Measurements from ENCODE around the gene SSH3.

The SSH3 gene

DNA sequence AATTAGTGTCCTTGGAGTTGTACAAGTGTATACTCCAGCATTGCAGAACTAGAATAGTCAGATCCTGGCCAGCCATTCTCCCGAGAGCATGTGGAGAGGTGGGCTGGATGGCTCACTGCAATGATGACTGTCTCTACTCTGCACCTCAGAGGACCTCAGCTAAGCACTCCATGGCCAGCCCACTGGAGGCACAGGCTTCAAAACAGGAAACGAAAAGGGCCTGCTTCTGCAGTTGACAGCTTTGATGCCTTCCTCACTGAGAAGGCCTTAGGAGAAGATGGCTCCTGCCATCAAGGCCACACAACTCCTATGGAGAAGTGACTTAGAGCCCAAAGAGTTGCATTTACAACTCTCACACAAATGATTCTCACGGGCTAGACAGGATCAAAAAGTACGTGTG, 40.9 kb downstream of the SSH3 start:
- in situ Hi-C loops (cut with MboI; ENCODE audit: low sequenced_read_pairs), result no loop called here

DNA sequence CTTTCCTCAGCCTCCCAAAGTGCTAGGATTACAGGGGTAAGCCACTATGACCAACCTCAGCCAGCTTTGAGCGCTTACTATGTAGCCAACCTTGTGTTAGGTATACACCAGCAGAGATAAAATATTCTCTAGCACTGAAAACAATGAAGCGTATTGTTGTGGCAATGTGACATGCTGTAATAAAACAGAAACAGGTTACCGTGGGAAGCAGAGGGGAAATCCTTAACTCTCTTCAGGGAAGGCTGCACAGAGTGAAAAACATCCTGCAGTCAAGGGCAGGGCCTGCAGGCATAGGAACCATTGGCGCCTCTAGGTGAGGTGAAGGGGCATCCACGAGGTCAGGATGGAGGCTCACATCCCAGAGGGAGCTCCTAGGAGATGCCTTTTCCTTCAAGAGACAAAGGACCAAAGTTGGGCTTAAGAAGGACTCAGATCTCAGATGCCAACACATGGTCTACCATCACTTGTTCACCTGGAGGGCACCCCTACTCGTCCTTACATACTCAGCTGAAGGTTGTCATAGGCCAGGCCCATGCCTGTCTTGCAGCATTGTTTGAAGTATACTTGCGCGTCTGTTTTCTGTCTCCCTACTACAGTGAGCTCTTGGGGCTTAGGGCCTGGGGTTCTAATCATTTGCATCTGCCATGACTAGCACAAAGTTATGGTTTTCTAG, 42.1 kb downstream of the SSH3 start:
- in situ Hi-C loops (cut with MboI; ENCODE audit: low sequenced_read_pairs), result no loop called here

DNA sequence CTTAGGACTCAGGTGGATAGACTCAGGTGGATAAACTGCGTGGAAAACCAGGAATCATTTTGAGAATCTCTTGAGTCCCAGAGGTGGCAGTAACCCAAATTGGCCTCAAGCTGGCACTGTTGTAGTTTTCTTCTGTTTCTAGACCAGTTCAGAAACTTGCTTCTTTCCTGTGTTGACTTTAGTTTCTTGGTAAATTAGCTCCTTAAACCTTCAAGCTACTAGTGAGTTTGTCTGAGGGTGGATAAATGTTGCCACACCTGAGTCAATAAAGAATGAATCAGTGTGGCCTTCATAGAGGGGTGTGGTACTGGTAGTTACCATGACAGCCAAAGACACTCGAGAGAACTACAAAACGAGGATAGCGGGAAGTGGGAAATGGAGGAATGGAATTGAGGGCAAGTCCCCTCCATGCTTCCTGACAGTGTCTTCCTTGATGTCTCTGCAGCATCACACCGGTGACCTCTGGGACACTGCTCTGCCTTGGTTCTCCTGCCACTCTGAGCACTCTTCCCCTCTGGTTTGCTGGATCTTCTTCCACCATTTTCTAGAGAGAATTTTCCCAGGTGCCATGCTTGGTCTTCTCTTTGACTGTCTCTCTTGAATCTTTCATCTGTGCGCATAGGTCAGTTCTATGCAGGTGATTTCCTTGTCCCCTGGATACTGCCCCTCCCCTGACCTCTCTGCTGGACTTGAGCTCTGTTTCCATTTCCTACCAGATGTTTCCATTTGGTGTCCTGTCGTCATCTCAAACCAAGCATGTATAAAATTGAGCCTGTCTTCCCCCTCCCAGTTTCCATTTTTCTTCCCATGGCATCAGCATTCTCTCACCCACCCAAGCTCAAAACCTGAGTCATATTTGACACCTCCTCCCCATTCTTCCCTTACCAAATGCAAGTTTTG, 42.8 kb downstream of the SSH3 start:
- in situ Hi-C loops (cut with MboI; ENCODE audit: low sequenced_read_pairs), result no loop called here

DNA sequence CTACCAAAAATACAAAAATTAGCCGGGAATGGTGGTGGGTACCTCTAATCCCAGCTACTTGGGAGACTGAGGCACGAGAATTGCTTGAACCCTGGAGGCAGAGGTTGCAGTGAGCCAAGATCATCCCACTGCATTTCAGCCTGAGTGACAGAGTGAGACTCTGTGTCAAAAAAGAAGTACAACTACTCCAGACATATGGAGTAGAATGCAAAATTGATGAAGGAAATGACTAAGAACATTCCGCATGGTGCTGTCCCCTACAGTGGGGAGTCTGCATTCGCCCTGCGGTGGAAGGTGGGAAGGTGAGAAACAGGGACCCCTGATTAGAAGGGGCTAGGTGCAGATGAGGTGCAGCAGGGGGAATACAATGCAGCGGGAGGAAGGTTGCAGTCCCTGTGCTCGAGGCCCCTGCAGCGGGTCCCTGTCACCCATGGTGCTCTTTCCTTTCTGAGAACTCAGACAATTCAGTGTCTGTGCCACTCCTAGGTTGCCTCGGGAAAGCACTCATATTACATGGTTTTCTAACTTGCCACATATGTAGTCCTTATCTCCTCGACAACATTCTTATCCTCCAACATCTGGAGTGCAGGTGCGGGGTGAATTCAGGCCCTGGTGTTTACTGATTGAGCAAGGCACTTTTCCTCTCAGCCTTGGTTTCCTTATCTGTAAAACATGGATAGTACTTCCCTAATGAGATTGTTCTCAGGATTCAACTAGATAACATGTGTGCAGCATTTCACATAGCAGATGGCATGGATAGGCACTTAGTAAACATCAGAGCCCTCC, 44.8 kb downstream of the SSH3 start:
- in situ Hi-C loops (cut with MboI; ENCODE audit: low sequenced_read_pairs), result no loop called here

DNA sequence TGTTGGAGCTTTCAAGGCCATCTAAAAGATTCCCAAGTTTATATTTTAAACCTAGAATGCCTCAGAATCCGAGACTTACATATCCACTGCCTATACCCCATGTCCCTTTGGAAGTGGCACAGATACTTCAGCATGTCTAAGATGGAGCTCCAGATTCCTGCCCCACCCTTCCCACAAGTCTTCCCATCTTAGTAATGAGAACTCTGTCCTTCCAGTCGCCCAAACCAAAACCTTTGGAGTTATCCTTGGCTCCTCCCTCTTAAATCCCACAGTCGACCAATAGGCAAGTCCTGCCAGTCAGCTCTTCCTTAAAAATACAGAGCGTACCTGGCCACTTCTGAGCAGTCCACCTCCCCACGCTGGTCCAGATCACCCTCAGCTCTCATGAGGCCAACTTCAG, 45.7 kb downstream of the SSH3 start:
- in situ Hi-C loops (cut with MboI; ENCODE audit: low sequenced_read_pairs), result no loop called here

DNA sequence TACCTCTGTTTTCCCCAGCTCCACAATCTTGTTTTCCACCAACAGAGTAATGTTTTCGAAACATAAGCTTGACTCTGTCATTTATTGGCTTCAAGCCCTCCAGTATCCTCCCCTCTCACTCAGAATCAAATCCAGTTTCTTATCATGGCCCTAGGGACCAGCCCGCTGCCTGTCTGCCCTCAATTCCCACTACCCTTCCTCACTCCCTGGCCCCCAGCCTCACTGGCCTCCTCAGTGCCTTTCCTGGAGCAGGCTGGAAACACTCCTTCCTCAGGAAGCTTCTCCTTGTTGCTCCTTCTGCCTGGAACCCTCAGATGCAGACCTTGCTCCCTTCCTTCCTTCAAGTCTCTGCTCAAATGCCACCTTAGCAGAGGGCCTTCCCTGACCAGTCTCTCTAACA, 46.1 kb downstream of the SSH3 start:
- in situ Hi-C loops (cut with MboI; ENCODE audit: low sequenced_read_pairs), result no loop called here

DNA sequence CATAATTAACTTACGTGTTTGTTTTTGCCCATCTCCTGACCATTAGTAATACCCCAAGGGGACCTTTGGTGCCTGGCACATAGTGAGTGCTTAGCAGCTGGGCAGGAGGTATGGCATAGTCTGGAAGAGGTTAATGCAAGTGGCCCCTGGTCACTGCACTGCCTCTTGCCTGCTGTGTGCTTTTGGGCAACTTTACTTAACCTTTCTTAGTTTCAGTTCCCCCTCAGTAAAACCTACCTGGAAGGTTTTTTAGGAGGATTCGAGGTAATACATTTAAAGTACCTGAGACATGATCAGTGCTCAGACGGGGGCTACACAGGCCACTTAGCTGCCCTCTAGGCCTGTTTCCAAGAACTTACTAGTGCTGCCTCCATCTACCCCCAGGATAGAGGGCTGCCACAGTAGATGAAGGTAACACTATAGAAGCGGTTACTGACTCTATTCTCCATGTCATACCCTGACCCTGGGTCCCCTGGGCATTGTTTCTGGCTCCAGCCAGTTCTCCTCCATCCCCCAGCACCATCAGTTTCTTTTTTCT, 46.7 kb downstream of the SSH3 start:
- in situ Hi-C loops (cut with MboI; ENCODE audit: low sequenced_read_pairs), result no loop called here

DNA sequence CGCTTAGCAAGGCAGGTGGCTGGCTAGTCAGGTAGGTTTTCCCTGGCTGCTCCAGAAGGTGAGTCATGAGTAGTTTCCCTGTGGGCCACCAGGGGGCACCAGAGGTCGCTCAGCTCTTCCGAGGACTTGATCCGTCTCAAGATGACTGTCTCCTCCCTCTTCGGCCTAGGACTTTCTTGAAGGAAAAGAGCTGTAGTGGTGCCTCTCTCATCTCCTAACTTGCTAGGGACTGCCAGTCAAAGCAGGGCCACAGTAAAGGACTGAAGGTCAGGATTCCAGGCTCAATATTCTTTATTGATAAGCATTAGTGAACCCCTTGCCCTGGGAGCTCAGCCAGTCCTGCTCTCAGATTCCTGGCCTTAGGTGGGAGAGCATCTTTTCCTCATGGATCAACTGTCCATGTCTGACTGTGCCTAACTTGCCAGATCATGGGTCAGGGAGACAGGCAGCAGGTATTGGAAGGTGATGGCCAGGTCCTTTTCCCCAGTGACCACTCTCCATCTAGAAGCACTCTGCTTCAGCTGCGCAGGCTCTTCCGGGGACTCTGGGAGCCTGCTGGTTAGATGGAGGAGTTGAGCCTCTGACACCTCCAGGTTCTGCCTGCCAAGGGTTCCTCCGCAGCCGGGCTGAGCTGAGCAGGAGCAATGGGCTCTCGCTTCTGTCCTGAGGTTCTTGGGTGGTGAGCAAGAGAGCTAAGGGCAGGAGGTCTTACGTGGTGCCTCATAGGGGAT, 48.1 kb downstream of the SSH3 start:
- in situ Hi-C loops (cut with MboI; ENCODE audit: low sequenced_read_pairs), result no loop called here

DNA sequence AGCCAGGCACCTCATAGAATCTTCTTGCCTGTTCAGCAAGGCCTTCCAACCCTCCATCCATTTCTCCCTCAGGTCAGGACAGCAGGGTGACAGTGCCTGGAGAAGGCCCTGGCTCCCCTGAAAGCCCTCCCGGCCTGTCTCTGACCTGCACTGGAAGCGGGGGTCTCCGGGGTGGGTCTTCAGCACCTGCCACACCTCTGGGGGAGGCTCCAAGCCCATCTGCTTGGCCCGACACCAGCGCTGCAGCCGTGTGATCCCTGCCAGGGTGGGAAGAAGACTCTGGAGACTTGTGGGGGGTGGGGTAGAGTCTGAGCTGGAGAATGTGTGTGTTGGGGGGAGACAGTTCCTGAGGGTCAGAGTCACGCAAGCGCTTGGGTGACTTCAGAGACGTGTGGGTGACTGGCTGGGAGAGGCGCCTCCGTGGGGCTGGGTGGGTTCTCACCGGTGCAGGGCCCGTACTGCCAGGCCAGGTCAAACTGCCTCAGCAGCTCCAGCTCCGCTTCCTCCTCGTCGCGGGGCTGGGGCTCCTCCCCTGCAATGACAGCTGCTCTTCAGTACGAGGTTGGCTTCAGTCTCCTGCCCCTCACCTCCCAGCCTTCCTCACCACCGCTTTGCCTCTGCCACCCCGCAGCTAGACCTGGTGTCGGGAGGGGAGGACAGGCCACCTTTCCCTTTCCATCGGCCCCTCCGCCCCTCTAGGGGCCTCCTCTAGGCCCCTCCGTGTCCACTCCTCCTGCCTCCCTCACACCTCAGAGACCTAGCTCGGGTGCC, 49.4 kb downstream of the SSH3 start:
- in situ Hi-C loops (cut with MboI; ENCODE audit: low sequenced_read_pairs), result no loop called here

DNA sequence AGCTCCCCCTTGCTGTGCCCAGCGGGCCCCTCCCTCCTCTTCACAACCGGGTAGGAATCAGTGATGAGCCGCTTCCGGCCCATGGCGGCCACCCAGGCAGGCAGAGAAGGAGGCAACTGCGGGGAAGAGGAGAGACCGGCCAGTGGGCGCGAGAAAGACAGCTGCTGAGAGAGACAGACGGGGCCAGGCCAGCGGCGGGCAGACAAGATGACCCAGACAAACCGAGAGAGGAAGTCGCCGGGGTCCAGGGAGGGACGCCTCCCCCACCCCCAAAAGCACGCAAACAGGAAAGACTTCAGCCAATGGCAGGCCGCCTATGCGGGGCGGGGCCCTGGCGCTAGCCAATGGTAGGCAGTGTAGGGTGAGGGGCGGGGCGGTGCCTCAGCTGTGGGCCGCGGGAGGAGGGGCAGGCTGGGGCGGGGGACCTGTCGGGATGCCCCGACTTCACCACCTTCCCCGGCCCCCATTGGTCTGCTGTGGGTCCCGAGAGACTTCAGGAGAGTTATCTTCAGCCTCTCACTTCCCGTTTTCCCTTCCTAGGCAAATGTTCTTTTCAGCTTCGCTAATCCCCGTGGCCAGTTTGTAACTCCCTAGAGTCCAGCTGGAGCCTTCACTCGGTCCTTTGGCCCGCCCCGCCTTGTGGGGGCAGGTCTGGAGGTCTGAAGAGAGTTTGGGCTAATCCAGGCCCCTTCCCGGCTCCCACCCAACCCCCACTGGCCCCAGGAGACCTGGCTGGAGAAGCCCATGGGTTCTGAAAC, 50.2 kb downstream of the SSH3 start, which contains the start of gene POLD4:
Gene POLD4 (minus strand): TSS at position 230 of the 758 bp plus-strand sequence. CDS start 147 bp downstream, at position 83.
- in situ Hi-C loops (cut with MboI; ENCODE audit: low sequenced_read_pairs), result no loop called here

DNA sequence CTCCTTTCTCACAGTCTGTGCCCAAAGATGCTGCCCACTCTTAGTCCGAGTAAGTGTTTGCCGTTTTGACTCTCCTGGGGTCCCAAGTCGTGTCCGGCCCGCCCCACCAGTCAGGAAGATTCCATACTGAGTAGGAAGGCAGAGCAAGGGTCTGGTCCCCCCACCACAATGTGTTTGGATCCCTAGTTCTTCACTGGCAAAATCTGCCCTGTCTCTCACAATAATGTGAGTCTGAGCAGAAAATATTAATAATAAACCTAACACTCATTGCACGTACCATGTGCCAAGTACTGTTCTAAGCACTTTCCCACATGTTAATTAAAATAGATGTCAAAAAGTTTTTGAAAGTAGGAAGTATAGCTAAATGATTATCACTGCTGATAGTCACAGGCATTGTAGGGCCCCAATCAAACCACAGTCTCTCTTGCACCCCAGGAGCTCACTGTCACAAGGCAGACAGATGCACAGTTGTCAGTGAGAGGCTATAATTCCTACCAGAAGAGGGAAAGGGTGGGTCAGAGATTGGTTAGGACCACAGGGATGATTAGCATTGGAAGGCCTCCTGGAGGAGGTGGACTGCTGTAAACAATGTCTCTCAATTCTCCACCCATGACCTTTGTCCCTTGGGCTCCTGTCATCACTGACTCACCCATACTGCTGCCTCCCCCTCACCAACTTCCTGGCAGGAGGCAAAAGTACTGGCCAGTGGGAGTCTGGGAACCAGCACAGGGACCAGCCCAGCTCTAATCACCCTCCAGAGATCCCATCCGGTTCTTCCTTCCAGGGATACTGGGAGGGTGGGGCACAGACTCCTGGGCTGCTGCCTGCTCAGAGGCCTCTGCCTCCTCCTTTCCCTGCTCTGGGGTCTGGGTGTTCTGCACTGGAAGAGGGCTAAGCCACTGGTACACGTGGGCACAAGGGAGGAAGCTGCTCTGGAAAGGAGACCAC, 51.0 kb downstream of the SSH3 start:
- in situ Hi-C loops (cut with MboI; ENCODE audit: low sequenced_read_pairs), result no loop called here

DNA sequence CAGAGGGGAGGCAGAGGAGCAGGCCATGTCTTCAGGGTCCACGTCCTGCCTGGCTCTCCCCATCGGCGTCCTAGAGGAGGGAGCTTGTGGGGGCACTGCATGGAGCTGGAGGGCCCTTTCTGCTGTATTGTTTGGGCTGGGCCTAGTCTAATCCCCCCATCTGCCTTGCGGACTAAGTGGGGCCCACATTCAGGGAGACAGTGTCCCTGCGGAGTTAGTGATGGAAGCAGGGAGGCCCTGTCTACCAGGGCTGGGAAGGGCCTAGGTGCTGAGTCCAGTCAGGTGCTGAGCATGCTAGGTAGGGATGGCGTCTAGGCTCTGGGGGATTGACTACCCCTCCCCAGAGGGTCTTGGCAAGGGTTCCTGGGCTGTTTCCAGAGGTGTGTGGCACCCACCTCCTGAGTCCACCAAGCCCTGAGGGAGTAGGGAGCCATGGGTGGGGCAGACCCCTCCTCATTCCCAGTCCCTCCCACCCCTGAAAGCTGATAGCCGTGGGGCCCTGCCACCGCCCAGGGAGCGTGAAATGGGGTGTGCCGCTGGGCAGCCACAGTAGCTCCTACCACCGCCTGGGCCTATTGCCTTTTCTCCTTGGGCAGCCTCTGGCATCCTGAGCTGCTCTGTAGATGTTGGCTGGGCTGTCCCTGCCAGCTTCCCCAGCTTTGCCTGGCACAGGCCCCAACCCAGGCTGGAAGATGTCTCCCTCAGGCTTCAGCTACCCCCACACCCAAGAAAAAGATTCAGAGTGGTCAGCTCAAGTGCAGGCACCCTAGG, 51.9 kb downstream of the SSH3 start:
- in situ Hi-C loops (cut with MboI; ENCODE audit: low sequenced_read_pairs), result no loop called here

DNA sequence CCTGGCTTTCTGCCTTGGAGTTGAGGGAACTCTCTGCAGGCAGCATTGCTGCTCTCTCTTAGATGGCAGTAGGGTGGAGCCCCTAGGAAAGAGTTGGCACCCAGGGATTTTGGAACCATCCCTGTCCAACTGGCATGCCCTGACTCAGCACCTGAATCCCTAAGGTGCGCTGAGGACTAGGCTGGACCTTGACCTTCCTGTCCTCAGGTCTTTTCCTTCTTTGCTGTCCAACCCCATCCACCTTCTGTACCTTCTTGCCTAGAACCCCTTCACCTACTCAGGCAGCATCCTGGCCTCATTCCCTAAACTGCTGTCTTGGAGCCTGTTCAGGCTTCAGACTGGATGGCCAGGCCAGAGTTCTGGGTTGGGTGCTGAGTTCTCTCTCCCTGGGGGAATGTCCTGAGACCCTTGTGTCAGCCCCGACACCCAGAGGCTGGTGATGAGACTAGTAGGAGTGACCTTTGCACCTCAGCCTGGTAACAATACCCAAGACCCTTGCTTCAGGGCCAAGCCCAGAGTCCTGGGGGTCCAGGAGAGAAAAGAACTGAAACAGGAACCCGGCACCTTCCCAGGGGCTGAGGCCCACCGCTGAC, 52.6 kb downstream of the SSH3 start:
- in situ Hi-C loops (cut with MboI; ENCODE audit: low sequenced_read_pairs), result no loop called here

DNA sequence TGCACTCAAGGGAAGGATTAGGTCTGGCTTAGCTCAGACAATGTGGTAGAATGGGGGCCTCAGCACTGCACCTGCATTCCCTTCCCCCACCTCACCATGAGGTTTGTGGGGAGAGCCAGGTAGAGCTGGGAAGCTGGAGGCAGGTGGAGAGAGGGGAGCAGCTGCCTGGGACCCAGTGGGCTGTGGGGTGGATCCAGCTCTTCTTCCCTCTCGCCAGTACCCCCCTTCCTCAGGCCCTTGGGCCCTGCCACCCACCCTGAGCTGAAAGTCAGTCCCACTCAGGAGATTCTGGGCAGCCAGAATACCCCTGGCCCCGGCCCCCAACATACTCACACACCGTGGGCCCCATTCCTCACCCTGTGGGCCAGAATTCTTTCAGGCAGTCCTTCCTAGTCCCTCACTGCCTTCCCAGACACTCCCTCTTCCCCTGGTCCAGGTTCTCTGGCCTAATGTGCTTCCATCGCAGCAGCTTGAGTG, 53.1 kb downstream of the SSH3 start:
- in situ Hi-C loops (cut with MboI; ENCODE audit: low sequenced_read_pairs), result no loop called here

DNA sequence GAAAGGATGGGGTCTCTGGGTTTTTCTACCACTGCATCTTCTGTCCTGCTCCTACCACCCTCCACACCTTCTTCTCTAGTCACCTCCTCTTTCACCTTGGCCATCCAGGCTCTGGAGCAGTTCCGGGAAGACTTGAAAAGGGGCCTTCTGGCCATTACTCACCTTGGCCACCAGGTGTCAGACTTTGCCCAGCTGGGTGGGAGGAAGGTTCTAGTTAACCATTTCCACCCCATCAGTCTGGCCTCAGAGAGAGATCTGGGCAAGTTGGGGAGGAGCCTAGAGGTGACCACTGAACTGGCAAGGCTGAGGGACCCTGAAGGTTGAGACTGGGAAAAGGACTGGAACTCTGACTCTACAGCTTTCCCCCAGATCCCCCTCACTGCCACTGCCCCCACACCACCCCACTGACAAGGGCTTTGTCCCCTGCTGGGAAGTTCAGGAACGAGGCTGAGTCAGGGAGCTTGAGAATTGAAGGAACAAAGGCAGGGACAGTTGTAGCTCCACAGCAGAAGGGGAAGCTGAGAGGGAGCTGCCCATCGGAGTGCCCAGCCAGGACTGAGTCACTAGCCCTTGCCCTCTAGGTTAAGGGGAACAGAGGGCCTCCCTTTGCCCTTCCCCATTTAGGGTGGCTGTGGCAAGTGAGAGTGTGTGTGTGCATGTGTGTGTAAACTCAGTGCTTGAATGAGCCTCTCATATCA, 53.7 kb downstream of the SSH3 start:
- in situ Hi-C loops (cut with MboI; ENCODE audit: low sequenced_read_pairs), result no loop called here
